ENCODE data around the gene NCS1.

Gene NCS1

DNA sequence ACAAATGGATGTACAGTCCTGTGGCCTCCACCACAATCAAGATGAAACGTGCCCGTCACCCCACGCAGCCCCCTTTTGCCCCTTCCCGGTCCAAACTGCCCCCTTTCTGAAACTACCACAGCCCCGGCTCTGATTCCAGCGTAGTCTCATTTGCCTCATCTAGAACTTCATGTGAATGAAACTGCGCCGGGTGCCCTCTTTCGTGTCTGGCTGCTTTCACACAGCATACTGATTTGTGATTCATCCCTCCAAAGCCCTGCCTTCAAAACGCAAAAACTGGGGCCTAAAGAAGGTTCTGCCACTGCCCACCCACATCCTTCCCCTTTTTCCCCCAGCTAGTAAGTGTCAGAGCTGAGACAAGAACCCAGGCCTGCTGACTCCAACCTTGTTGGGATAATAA is 31.5 kb upstream of the NCS1 start:
- no peaks in the 10 kb centered on the region for H3K36me3 ChIP-seq (ENCODE audit: control insufficient read depth, insufficient read depth, low read length)
- H3K79me2 ChIP-seq = no peaks in the 10 kb centered on the region
- no peaks in the 10 kb centered on the region for H3K9me3 ChIP-seq (ENCODE audit: control insufficient read depth, low read length)
- H3K4me2 ChIP-seq (ENCODE audit: low read length) = no peak overlapping the region
- H3K9ac ChIP-seq = no peak overlapping the region
- no peak overlapping the region for H3K27ac ChIP-seq
- no peaks in the 10 kb centered on the region for H3K27me3 ChIP-seq (ENCODE audit: control insufficient read depth, insufficient read depth, low read length)
- H3K4me3 ChIP-seq (ENCODE audit: low read depth, low read length) = no peak overlapping the region
- no peak overlapping the region for H2AFZ ChIP-seq
- H3K4me1 ChIP-seq = no peaks in the 10 kb centered on the region
- TF ChIP-seq, protein P1, sequence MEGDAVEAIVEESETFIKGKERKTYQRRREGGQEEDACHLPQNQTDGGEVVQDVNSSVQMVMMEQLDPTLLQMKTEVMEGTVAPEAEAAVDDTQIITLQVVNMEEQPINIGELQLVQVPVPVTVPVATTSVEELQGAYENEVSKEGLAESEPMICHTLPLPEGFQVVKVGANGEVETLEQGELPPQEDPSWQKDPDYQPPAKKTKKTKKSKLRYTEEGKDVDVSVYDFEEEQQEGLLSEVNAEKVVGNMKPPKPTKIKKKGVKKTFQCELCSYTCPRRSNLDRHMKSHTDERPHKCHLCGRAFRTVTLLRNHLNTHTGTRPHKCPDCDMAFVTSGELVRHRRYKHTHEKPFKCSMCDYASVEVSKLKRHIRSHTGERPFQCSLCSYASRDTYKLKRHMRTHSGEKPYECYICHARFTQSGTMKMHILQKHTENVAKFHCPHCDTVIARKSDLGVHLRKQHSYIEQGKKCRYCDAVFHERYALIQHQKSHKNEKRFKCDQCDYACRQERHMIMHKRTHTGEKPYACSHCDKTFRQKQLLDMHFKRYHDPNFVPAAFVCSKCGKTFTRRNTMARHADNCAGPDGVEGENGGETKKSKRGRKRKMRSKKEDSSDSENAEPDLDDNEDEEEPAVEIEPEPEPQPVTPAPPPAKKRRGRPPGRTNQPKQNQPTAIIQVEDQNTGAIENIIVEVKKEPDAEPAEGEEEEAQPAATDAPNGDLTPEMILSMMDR (IDR thresholded peaks at IDR 0.05) = no peak

DNA sequence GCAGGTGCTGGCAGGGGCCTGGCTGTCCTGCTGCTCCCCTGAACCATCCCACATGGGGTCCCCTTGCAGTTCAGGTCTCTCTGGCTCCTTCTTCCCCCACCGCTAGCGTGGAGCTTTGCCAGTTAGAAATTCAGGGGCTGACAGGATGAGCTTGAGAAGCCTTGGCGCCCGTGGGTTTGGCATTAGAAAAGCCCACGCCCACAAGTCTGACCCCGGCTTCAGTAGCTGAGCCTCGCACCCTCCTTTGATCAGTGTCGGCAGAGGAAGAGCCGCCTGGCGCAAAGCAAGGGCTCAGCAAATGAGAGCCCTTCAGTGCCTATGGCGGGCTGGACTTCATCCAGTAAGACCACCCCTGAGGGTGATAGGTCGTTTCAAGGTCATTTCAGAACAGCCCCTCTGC is 30.1 kb upstream of the NCS1 start:
- Histone ChIP-seq H3K9ac (no peak overlapping the region), H3K4me2 (ENCODE audit: low read length) (no peak overlapping the region), H3K79me2 (no peaks in the 10 kb centered on the region), H3K27ac (no peak overlapping the region), H3K36me3 (ENCODE audit: control insufficient read depth, insufficient read depth, low read length) (no peaks in the 10 kb centered on the region), H3K9me3 (ENCODE audit: control insufficient read depth, low read length) (no peaks in the 10 kb centered on the region), H2AFZ (no peak overlapping the region), H3K4me3 (ENCODE audit: low read depth, low read length) (no peak overlapping the region), H3K4me1 (no peaks in the 10 kb centered on the region), H3K27me3 (ENCODE audit: control insufficient read depth, insufficient read depth, low read length) (no peaks in the 10 kb centered on the region)
- TF ChIP-seq, protein P1 (IDR thresholded peaks at IDR 0.05) = no peak

DNA sequence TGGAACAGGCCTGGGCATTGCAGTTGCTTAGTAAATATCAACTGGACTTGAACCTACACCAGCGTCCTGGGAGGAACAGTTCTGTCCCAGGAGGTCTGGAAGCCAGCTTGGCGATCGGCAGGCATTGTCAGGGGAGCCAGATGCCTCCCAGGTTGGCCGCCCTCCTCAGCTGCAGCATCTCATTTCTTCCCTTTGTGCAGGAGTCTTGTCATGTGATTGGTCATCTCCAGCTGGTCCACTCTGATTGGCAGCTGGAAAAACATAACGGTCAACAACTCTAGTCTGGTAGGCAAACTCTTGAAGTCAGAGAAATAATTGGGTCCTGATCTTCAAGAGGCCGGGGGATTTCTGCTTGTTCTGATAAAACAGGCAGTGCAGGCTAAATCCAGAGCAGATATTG is 29.6 kb upstream of the NCS1 start:
- H3K36me3 ChIP-seq (ENCODE audit: control insufficient read depth, insufficient read depth, low read length) = no peaks in the 10 kb centered on the region
- H3K9ac ChIP-seq = no peak overlapping the region
- H3K27me3 ChIP-seq (ENCODE audit: control insufficient read depth, insufficient read depth, low read length) = no peaks in the 10 kb centered on the region
- no peak overlapping the region for H3K4me2 ChIP-seq (ENCODE audit: low read length)
- no peaks in the 10 kb centered on the region for H3K79me2 ChIP-seq
- no peak overlapping the region for H3K27ac ChIP-seq
- H3K9me3 ChIP-seq (ENCODE audit: control insufficient read depth, low read length) = no peaks in the 10 kb centered on the region
- H3K4me1 ChIP-seq = no peaks in the 10 kb centered on the region
- H3K4me3 ChIP-seq (ENCODE audit: low read depth, low read length) = no peak overlapping the region
- TF ChIP-seq, protein P1 (IDR thresholded peaks at IDR 0.05) = no peak
- H2AFZ ChIP-seq = no peak overlapping the region

DNA sequence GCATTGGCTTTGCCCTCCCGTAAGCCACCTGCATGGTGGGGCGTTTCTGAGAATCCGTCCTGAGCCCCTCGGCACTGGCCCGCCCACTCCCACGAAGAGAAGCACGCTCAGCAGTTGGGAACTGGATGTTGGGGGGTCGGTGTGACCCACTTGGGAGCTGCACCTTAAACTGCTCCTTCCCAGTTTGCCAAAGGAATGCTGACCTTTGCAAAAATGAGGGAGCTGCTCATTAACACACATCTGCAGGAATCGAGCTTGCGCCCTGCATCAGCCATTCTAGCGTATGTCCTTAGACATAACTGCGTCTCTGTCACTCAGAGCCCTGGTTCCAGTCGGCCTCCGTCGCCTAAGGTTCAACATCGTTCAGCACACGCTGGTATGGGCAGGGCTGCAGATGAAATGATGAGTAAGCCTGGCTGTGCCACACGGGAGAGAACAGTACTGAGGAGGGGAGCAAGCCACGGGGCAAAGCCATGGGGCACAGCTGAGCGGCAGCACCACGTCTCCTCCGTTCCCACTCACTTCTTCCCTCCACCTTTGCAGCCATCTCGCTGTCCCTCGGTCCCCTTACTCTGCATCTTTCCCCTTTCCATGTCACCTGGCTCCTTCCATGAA is 28.8 kb upstream of the NCS1 start:
- no peak overlapping the region for H3K27ac ChIP-seq
- TF ChIP-seq, protein P1 (IDR thresholded peaks at IDR 0.05) = no peak
- no peaks in the 10 kb centered on the region for H3K4me1 ChIP-seq

DNA sequence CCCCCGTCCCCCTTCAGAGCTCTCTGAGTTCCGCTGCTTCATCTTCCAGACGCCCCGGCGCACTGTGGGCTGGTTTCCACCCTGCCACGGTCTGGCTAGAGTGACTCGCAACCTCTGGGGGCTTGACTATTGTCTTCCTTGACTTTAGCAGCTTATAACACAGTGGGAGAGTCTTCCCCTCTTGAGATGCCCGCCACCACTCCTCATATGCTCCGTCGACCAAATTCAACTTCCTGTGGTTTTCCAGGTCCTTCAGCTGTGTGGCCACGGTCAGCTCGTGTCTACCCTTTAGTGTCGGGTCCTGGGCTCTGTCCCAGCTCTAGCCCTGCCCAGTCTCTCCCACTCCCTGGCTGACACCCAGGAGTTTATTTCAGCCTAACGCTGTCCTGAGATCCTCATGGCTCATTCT is 28.2 kb upstream of the NCS1 start:
- H3K4me3 ChIP-seq (ENCODE audit: low read depth, low read length) = no peak overlapping the region
- H3K9me3 ChIP-seq (ENCODE audit: control insufficient read depth, low read length) = no peaks in the 10 kb centered on the region
- H3K36me3 ChIP-seq (ENCODE audit: control insufficient read depth, insufficient read depth, low read length) = no peaks in the 10 kb centered on the region
- no peaks in the 10 kb centered on the region for H3K79me2 ChIP-seq
- H3K27me3 ChIP-seq (ENCODE audit: control insufficient read depth, insufficient read depth, low read length) = no peaks in the 10 kb centered on the region
- no peaks in the 10 kb centered on the region for H3K4me1 ChIP-seq
- H3K4me2 ChIP-seq (ENCODE audit: low read length) = no peak overlapping the region
- no peak overlapping the region for H3K27ac ChIP-seq
- TF ChIP-seq, protein P1 (IDR thresholded peaks at IDR 0.05) = no peak
- H2AFZ ChIP-seq = no peak overlapping the region
- no peak overlapping the region for H3K9ac ChIP-seq

More for the DNA sequence above, 28.8 kb upstream of the NCS1 start:
- H3K4me2 ChIP-seq (ENCODE audit: low read length) = no peak overlapping the region
- no peak overlapping the region for H3K9ac ChIP-seq
- H3K4me3 ChIP-seq (ENCODE audit: low read depth, low read length) = no peak overlapping the region
- H2AFZ ChIP-seq = no peak overlapping the region
- H3K9me3 ChIP-seq (ENCODE audit: control insufficient read depth, low read length) = no peaks in the 10 kb centered on the region
- H3K79me2 ChIP-seq = no peaks in the 10 kb centered on the region
- no peaks in the 10 kb centered on the region for H3K36me3 ChIP-seq (ENCODE audit: control insufficient read depth, insufficient read depth, low read length)
- H3K27me3 ChIP-seq (ENCODE audit: control insufficient read depth, insufficient read depth, low read length) = no peaks in the 10 kb centered on the region

Measured in parathyroid adenoma (tissue), 2 donors.